GM23248 (cell line): ENCODE results near the gene DRC1. TPM values are rescaled to one million over a fixed set of nuclear protein-coding genes. Genes with fewer than 3 reads are reported as not detected.

Experiments used
- DNase-seq: peaks from one replicate; pipeline ENCODE4 v3.0.0-alpha.2; 2015
- H2AFZ ChIP-seq: fragments of 200-600 bp; sonication (generic); 2 replicates; pipeline ENCODE4 v1.6.1; 2016; ENCODE audit warnings: antibody characterized with exemption
- H3F3A ChIP-seq: fragments of 200-600 bp; sonication (generic); 2 replicates; pipeline ENCODE4 v1.6.1; 2016; ENCODE audit warnings: mild to moderate bottlenecking, antibody characterized with exemption, mixed run types; ENCODE audit not compliant: insufficient read depth
- H3K27ac ChIP-seq: fragments of 200-600 bp; sonication (generic); 2 replicates; pipeline ENCODE4 v1.5.1; 2016; ENCODE audit warnings: mild to moderate bottlenecking
- H3K27me3 ChIP-seq: fragments of 200-600 bp; sonication (generic); replicated peaks from 2 replicates; pipeline ENCODE4 v1.6.1; 2016; ENCODE audit warnings: mild to moderate bottlenecking; ENCODE audit not compliant: insufficient read depth
- H3K36me3 ChIP-seq: fragments of 200-600 bp; sonication (generic); 2 replicates; pipeline ENCODE4 v1.6.1; 2016; ENCODE audit warnings: low read depth, mild to moderate bottlenecking
- H3K4me1 ChIP-seq: fragments of 200-600 bp; sonication (generic); 2 replicates; pipeline ENCODE4 v1.6.1; 2016; ENCODE audit warnings: mild to moderate bottlenecking; ENCODE audit not compliant: insufficient read depth
- H3K4me2 ChIP-seq: fragments of 200-600 bp; sonication (generic); one replicate; pipeline ENCODE4 v1.6.1; 2016; ENCODE audit warnings: mild to moderate bottlenecking; ENCODE audit not compliant: unreplicated experiment
- H3K4me3 ChIP-seq: fragments of 200-600 bp; sonication (generic); 2 replicates; pipeline ENCODE4 v1.5.1; 2016; ENCODE audit warnings: mild to moderate bottlenecking
- H3K79me2 ChIP-seq: fragments of 200-600 bp; sonication (generic); 2 replicates; pipeline ENCODE4 v1.6.1; 2016; ENCODE audit warnings: mild to moderate bottlenecking; ENCODE audit not compliant: insufficient read depth
- H3K9ac ChIP-seq: fragments of 200-600 bp; sonication (generic); 2 replicates; pipeline ENCODE4 v1.6.1; 2016; ENCODE audit warnings: mild to moderate bottlenecking
- H3K9me2 ChIP-seq: fragments of 200-600 bp; sonication (generic); 2 replicates; pipeline ENCODE4 v1.6.1; 2016; ENCODE audit warnings: mixed run types, mild to moderate bottlenecking, moderate library complexity; ENCODE audit not compliant: insufficient read depth
- H3K9me3 ChIP-seq: fragments of 200-600 bp; sonication (generic); one replicate; pipeline ENCODE4 v1.6.1; 2017; ENCODE audit warnings: low read depth
- H4K20me1 ChIP-seq: fragments of 200-600 bp; sonication (generic); 2 replicates; pipeline ENCODE4 v1.6.0; 2016; ENCODE audit not compliant: insufficient read depth
- EZH2 ChIP-seq: fragments of 200-600 bp; sonication (generic); IDR thresholded peaks from 2 replicates; pipeline ENCODE4 v1.6.1; 2018; ENCODE audit warnings: antibody characterized with exemption, mild to moderate bottlenecking; ENCODE audit not compliant: insufficient read depth, poor library complexity, severe bottlenecking
- EZH2phosphoT487 ChIP-seq: fragments of 200-600 bp; sonication (generic); IDR thresholded peaks from 2 replicates; pipeline ENCODE4 v1.6.1; 2018; ENCODE audit warnings: antibody characterized with exemption, moderate library complexity, mild to moderate bottlenecking, low read depth; ENCODE audit not compliant: insufficient read depth
- WGBS, 2 experiments: methylation state at CpG; one replicate each; pipeline ENCODE4 v1.1.6; 2015 to 2017; ENCODE audit warnings: low lambda C conversion rate in 2 of 2, low coverage in 1 of 2; ENCODE audit errors: missing lambda C conversion rate in 2 of 2; 5-methylcytosine and 5-hydroxymethylcytosine counted together
- in situ Hi-C: fragments of 300-500 bp; cut with MboI; formaldehyde crosslinking; loops from 2 replicates; pipeline ENCODE4 v1.15.0; 2020
- polyA plus RNA-seq: library from polyadenylated mRNA; unstranded; fragments of >200 nt; fragmentation: Nextera tagmentation; extraction: Ambion mirVana; gene quantifications from 2 replicates; pipeline ENCODE4 v1.2.1, GENCODE V29; 2016
- total RNA-seq: library from RNA; depleted of rRNA; stranded (reverse); fragments of >200 nt; shearing (Covaris generic); gene quantifications from 2 replicates; pipeline ENCODE4 v1.2.3, GENCODE V29; 2014

The DRC1 gene
- total and polyA plus RNA-seq, 2 experiments from 2014 or later, result not detected

DNA sequence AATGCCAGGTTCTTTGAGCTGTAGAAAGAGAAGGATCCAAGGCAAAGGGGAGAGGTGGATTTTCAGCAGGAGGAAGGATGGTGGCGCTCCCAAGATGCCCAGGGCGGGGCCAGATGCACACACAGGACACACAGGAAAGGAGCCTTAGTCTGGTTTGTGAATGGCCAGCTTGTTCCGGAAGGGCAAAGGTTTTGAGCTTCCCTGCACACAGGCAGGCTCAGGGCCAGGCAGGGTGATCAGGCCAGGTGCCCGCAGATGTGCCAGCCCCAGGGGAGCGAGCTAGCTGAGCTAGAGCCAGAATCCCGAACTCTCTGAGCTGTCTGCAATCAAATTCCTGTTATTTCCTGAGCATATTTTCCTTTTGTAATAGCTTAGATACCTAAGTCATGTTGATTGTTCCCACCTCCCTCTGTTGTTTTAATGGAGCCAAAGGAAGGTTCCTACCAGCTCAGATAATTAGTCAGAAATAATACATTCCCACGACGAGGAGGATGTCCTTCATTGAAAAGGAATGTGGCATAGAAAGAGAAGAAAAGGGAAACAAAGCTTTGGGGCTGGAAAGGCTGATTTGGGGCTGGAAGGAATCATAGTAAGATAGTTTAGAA, 89.9 kb downstream of the DRC1 start:
- H3F3A ChIP-seq, result no peaks in the 10 kb centered on the region
- peak; percentile 32 for DNase-seq
- H3K27ac ChIP-seq, result no peak overlapping the region
- 57 to 59% methylated on average over 8 of the region's 8 CpGs for WGBS, 2 experiments
- no peaks in the 10 kb centered on the region for H3K79me2 ChIP-seq
- no peaks in the 10 kb centered on the region for H3K36me3 ChIP-seq
- TF ChIP-seq EZH2, result no peak
- TF ChIP-seq EZH2phosphoT487, result no peak
- no peak overlapping the region for H3K4me3 ChIP-seq
- no peak overlapping the region for H2AFZ ChIP-seq
- H3K4me1 ChIP-seq, result no peaks in the 10 kb centered on the region
- H3K9me3 ChIP-seq, result no peaks in the 10 kb centered on the region
- H3K27me3 ChIP-seq, result peaks cover 13% of the 10 kb centered on the region; the same call in 1 of the 2 replicates
- no peak overlapping the region for H3K9ac ChIP-seq
- H3K4me2 ChIP-seq, result no peak overlapping the region
- H4K20me1 ChIP-seq, result no peaks in the 10 kb centered on the region
- in situ Hi-C loops, result no loop called here
- no peaks in the 10 kb centered on the region for H3K9me2 ChIP-seq

DNA sequence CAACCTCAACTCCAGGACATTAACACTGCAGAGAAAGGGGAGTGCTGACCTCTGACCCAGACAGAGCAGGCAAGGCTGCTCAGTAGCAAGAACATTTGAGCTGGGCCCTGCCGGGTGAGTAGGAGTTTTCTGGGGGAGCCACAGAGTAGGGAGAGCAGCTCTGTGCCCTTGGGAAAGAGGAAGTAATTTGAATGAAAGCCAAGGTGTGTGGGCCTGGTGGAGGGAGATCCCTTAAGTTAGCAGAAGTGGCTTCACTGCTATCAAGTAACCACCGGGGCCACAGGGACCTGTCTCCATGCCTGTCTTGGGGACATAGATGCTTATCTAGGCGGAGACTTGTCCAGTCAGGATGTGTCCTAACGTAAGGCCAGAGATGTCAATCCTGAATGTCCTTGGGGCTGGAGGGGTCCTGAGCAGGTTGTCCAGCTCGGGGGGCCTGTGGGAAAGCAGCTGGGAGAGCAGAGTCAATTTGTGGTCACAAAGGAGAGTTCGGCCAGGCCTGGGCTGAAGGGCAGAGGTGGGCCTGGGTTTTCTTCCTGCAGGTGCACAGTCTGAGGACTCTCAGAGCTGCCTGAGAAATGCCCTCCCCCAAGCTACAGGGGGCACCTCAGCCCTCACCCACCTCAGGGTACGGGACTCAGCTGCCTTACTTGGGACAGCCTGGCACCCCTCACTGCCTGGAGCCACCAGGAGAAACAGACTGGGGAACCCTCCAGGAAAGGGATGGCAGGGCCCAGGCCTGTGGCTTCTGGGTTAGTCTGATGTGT, 91.2 kb downstream of the DRC1 start:
- in situ Hi-C loops, result no loop called here
- TF ChIP-seq EZH2phosphoT487, result no peak
- TF ChIP-seq EZH2, result no peak
- no peaks in the 10 kb centered on the region for H3K9me3 ChIP-seq
- peaks cover 24% of the 10 kb centered on the region for H3K27me3 ChIP-seq
- no peaks in the 10 kb centered on the region for H4K20me1 ChIP-seq
- H3F3A ChIP-seq, result no peaks in the 10 kb centered on the region
- no peaks in the 10 kb centered on the region for H3K79me2 ChIP-seq
- no peaks in the 10 kb centered on the region for H3K4me1 ChIP-seq
- H3K36me3 ChIP-seq, result no peaks in the 10 kb centered on the region
- no peak for DNase-seq
- 60 to 70% methylated on average over 7 of the region's 7 CpGs for WGBS, 2 experiments
- H2AFZ ChIP-seq, result no peak overlapping the region
- H3K9ac ChIP-seq, result no peak overlapping the region
- no peak overlapping the region for H3K4me2 ChIP-seq
- no peak overlapping the region for H3K27ac ChIP-seq
- H3K9me2 ChIP-seq, result no peaks in the 10 kb centered on the region
- no peak overlapping the region for H3K4me3 ChIP-seq

DNA sequence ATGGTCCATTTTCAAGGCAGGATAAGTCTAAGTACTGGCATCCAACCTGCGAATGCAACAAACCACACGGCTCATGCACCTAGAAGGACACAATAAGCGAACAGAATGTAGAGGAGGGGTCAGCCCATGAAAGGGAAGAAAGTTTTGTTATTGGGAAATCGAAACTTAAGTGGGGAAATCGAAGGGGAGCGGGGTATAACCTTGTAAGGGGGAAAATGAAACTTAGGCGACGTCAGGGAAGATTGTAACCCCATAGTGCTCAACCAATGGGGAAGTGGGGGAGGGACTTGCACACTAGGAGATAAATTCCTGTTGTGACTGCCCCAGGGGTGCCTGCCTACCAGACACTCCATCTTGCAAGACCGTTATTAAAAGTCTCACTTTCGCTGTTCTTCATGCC, 91.8 kb downstream of the DRC1 start:
- 69 to 80% methylated on average over 10 of the region's 10 CpGs for WGBS, 2 experiments
- DNase-seq, result no peak
- H3K9me2 ChIP-seq, result no peaks in the 10 kb centered on the region
- no peak overlapping the region for H3K27ac ChIP-seq
- no peaks in the 10 kb centered on the region for H3K79me2 ChIP-seq
- no peaks in the 10 kb centered on the region for H4K20me1 ChIP-seq
- no peaks in the 10 kb centered on the region for H3F3A ChIP-seq
- in situ Hi-C loops, result no loop called here
- H3K36me3 ChIP-seq, result no peaks in the 10 kb centered on the region
- H3K27me3 ChIP-seq, result peaks cover 28% of the 10 kb centered on the region
- no peaks in the 10 kb centered on the region for H3K9me3 ChIP-seq
- no peak overlapping the region for H3K4me3 ChIP-seq
- no peak for TF ChIP-seq EZH2
- no peak for TF ChIP-seq EZH2phosphoT487
- no peaks in the 10 kb centered on the region for H3K4me1 ChIP-seq
- H3K9ac ChIP-seq, result no peak overlapping the region
- no peak overlapping the region for H3K4me2 ChIP-seq
- H2AFZ ChIP-seq, result no peak overlapping the region

DNA sequence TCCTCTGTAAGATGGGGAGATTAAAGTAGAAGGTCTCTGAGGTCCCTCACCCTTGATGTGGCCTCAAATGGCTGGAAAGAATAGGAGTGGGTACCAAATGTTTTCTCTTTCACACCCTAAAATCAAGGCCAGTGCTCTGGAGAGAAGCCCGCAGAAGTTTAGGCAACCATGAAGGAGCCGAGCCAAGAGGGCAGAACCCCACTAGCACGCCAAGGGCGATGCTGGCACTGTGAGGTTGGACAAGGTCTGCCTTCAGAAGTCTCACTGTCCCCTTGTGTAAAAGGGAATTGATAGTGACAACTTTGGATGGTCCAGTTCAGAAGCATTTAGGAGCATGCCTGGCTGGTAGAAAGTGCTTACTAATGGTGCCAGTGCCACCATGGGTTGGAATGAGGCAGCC, 92.5 kb downstream of the DRC1 start:
- H3K4me1 ChIP-seq, result no peaks in the 10 kb centered on the region
- H3K36me3 ChIP-seq, result no peaks in the 10 kb centered on the region
- H3F3A ChIP-seq, result no peaks in the 10 kb centered on the region
- TF ChIP-seq EZH2phosphoT487, result no peak
- TF ChIP-seq EZH2, result no peak
- H3K27ac ChIP-seq, result no peak overlapping the region
- no peak overlapping the region for H3K9ac ChIP-seq
- no peaks in the 10 kb centered on the region for H3K79me2 ChIP-seq
- no peak overlapping the region for H2AFZ ChIP-seq
- no peak overlapping the region for H3K4me3 ChIP-seq
- DNase-seq, result no peak
- H3K4me2 ChIP-seq, result no peak overlapping the region
- H3K9me2 ChIP-seq, result no peaks in the 10 kb centered on the region
- in situ Hi-C loops, result no loop called here
- H3K9me3 ChIP-seq, result no peaks in the 10 kb centered on the region
- peaks cover 28% of the 10 kb centered on the region for H3K27me3 ChIP-seq
- no peaks in the 10 kb centered on the region for H4K20me1 ChIP-seq
- 96% methylated on average over 4 of the region's 4 CpGs for whole genome bisulfite sequencing, 2 experiments
